RKO (cell line): ENCODE data around the gene PHACTR1.
"Not testable (repeated sequence)": the region's sequence is repeated elsewhere in the genome, so short reads cannot be mapped to it uniquely, and the experiment has no call there.

ENCODE experiments used
- DNase-seq: peaks from one replicate; pipeline ENCODE4 v3.0.0-alpha.2; 2016; ENCODE audit warnings: low spot score

The PHACTR1 gene

DNA sequence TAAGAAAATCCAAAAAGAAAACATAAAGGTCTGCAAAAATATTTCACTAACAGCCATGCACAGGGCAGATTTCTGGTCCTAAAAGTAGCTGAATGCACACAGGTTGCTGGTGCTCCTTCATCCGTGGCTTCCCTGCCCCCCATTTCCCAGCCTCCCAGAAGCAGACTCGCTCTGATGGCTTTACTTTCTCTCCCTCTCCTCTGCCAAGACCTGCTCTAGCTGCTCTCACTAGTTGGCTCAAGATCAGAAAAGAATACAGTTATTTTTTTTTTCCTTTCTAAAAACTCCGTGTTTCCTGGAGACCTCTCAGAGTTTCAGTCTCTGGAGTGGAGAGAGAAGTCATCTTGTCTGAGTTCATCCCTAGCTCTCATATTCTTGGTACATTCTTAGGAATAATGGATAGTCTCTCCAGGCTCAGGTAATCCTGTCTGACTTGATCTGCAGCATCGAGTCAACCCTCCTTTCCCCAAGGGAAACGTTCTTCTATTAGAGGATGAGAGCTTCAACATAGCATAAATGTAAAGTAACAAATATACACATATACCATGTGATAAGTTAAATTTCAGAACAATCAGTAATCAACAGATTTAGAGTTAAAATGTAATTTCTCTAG, 397.5 kb downstream of the PHACTR1 start:
- DNase-seq: no peak

GRCh38 chr6:13116155-13116554, 399.6 kb downstream of the PHACTR1 start:
- DNase-seq: no peak

GRCh38 chr6:13117570-13117969, 401.0 kb downstream of the PHACTR1 start:
- no peak for DNase-seq

DNA sequence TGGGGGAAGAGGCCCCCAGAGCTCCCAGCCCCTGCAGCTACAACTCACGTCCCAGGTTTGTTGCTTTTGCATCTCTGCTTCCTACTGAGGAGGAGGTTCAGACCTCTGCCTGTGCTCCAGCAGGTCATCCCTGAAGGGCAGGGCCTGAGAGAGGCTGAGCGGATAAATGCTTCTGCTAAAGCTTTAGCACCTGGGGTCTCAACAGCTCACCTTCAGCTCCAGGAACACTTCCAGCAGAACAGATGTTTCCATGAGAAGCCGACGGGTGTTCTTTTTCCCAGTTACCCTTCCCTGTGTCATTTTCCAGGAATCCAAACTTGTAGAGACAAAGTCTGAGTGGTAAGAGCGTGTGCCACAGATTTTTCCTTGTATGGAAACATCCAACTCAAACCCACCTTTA, 403.0 kb downstream of the PHACTR1 start:
- DNase-seq: no peak

DNA sequence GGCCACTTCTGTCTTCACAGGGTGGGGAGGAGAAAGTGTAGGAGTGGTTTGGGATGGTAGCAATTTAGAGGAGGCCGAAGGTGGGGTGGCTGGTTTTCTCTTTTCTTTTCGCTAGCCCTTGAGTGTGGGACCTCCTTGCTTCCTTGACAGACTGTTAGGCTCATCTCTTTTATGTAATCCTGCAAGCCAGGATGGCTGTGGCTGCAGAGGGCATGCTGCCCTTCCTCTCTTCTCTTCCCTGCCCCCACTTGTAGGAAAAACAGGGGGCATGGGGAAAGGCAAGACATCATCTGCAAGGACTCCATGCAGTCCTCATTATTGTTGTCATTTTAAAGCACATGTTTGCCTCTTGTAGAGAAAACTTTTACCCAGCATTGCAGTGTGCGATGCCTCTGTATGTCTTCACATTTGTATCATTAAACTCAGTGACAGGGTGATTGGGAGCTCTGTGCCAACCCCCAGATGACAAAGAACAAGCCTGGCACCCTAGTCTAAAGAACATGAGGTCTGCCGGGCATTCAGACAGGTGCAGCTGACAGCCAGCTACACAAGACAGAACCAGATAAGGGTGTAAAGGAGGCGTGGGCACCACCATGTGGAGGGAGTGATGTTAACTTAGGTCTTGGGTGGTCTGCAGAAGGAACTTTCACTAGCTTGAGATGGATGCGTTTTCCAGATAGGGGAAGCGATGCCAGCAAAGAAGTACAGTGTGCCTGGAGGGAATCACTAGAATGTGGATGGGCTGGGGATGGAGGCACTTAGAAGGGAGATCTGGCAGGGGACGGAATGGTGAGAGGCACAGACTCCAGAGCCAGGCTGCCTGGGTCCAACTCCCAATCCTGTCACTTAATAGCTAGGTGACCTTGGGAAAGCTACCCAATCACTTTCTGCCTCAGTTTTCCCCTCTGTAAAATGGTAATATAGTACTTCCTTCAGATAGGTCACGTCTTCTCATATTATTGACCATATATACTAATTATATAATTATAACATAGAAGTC, 404.2 kb downstream of the PHACTR1 start:
- no peak for DNase-seq

DNA sequence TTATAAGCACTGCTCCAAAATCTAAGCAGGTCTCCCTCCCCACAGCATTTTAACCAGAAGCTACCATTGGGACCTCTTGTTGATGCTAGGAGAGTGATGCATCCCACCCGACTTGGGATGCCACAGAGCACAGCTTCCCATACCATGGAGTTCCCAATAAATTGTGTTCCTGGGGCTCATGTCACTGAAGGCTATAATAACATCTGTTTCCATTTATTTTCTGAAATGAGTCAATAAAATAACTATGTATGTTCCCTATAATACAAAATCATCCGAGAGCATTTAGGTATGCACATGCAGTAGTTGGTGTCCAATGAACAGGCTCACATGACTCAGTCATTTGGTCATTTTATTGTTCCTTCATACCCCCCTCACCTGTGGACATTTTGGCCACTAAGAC, 407.6 kb downstream of the PHACTR1 start:
- no peak for DNase-seq

- no peak for DNase-seq
Observed at GRCh38 chr6:13125841-13126240, 409.3 kb downstream of the PHACTR1 start.

DNA sequence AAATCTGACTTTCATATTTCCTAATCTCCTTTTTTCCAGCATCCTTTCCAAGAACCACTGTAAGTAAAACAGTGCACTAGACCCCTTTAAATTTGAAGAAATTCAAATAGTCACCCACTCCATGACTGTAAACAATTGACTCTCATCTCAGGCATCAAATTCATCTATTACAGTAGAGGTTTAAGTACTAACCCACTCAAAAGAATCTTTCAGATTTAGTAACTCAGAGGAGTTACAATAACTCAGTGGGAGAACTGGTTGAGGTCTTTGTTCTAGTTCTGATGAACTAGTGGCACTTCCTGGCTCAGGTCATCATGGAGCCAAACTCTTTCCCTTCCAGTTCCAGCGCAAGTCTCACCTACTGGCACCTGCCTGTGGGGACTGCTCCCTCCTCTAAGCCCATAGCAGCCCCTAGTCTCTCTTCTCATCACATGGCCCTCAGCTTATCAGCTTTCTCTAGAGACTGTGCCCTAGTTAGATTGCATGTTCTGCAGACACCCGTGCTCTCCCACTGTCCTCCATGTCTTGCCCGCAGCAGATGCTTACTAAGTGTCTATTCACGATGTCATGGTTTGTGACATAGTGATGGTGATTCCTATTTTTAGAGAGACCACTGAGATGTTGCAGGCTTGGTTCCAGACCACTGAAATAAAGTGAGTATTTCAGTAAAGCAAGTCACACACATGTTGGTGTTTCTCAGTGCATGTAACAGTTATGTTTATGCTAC, 415.5 kb downstream of the PHACTR1 start:
- no peak for DNase-seq

- not testable (repeated sequence) for DNase-seq
Observed at GRCh38 chr6:13133894-13134293, 417.3 kb downstream of the PHACTR1 start.

DNA sequence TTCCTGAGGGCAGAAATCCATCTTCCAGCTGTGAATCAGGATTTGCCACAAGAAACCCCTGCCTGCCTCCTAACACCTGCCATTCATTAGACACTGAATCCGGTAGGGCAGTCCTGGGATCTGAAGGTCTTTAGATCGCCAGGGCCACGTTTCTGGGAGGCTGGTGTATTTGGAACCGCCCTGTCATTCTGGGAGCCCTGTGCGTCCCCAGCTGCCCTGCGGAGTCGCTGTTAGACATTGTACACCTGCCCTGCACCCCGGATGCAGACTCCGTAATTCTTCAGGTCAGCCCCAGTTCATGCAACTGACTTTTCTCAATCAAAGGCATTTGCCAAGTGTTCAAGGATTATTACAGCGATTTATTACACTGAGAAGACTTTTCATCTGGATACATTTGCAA, 418.6 kb downstream of the PHACTR1 start:
- no peak for DNase-seq

GRCh38 chr6:13139119-13139518, 422.6 kb downstream of the PHACTR1 start:
- no peak for DNase-seq

- no peak for DNase-seq
Observed at GRCh38 chr6:13140980-13141379, 424.4 kb downstream of the PHACTR1 start.

GRCh38 chr6:13141387-13141786, 424.8 kb downstream of the PHACTR1 start:
- no peak for DNase-seq

DNA sequence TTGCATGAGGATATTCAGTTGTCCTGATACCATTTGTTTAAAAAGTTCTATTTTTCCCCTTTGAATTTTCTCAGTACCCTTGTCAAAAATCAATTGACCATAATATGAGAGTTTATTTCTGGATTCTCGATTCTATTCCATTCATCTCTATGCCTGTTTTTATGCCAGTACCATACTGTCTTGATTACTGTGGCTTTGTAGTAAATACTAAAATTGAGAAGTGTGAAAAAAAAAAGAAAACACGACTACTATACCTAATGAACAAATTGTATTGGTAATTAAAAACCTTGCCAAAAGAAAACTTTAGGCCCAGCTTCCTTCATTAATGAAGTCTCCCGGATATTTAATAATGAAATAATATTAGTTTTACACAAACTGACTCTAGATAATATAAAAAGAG, 426.0 kb downstream of the PHACTR1 start:
- DNase-seq: no peak

DNA sequence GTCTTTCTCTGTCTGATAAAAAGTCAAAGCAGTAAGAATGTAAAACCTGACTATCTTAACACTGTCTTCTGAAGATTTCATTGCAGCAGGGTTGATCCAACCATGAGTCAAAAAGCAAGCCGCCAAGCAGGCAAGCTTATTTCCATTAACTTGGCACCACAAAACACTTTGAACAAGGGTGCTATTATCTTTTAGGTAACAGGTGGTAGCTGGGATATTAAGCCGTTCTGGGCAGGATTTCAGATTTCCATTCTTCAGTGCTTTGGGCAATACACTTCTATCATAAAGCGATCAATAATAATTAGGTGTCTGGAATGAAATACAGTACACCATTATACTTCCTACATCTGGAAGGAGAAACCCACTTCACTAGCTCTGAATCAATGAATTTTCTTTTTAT, 429.9 kb downstream of the PHACTR1 start:
- no peak for DNase-seq

GRCh38 chr6:13147376-13147775, 430.8 kb downstream of the PHACTR1 start:
- no peak for DNase-seq

DNA sequence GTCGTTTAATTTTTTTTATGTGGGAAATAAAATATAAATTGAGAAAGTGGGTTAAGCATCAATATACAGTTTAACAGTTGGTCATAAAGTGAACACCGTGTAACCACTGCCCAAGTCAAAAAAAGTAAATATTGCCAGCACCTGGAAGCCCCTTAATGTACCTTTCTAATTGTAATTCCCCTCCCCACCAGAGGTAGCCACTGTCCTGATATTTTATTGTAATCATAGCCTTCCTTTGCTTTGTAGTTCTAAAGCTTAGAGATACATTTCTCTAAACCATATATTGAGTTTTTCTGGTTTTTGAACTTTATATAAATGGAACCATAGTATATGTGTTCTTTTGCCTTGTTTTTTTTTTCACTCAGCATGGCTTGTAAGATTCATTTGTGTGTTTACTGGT, 431.2 kb downstream of the PHACTR1 start:
- no peak for DNase-seq

DNA sequence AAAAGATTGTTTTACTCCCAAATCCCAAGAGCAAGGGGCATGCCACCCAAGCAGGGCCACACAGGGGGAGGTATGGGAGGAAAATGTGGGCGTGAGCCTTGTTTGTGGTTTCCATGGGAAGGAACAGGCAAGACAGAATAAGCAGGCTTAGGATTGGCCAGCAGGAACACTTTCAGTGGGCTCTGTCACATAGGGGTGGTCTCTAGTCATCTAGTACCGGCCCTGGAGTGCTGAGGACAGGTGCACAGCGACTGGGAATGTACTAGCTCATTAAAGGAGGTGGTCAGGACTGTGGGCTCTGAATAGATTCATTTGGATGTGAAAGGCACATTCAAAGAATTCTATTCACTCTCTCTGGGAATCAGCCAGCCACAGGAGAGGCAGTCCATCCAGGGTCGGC, 436.2 kb downstream of the PHACTR1 start:
- no peak for DNase-seq

- no peak for DNase-seq
Observed at GRCh38 chr6:13156381-13156780, 439.8 kb downstream of the PHACTR1 start.

GRCh38 chr6:13157293-13157692, 440.7 kb downstream of the PHACTR1 start:
- DNase-seq: no peak

DNA sequence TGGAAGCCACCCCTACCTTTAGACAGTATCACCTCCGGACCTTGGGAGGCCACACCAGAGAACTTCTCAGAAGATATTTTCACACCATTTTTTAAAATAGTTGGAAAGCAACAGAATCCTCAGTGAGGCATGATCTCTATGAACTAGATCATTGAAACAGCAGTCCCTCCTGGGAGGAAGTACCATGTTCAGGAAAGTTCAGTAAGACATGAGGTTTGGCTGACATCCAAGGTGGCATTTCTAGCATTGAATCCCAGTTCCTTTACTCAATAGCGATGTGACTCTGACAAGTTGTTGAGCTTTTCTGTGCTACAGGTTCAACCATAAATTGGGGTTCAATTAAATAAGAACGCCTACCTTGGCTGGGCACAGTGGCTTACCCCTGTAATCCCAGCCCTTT, 442.7 kb downstream of the PHACTR1 start:
- no peak for DNase-seq

DNA sequence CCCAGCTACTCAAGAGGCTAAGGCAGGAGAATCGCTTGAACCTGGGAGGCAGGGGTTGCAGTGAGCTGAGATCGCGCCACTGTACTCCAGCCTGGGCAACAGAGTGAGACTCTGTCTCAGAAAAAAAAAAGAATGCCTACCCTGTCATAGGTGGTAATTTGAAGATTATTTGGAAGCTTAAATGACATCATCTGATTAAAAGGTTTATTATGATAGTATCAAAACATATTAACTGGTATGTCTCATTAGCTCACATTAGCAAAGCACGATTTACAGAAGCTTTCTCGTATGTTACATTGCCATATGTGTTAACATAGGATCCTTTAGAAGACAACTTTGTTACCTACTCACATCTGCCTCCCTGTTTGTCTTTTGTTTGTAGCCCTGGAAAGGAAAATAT, 443.3 kb downstream of the PHACTR1 start:
- not testable (repeated sequence) for DNase-seq
